T47D (cell line): ENCODE measurements around the gene KDM2B.
A peak's percentile ranks its signal among the peaks of the same experiment; 100 is the strongest.
"Not testable (repeated sequence)": the region's sequence is repeated elsewhere in the genome, so short reads cannot be mapped to it uniquely, and the experiment has no call there.

Source experiments
- DNase-seq, 2 experiments: peaks; one replicate each; pipeline versions ENCODE4 v3.0.0 to v3.0.0-alpha.2; 2011 to 2012; ENCODE audit warnings: low read depth in 1 of 2, low spot score in 1 of 2
- JUND ChIP-seq: IDR thresholded peaks from 2 replicates; pipeline ENCODE4 v1.6.1; 2012; ENCODE audit warnings: low read depth
- in situ Hi-C: cut with HindIII; loops from 2 replicates; pipeline ENCODE4 v1.10.0; 2016; ENCODE audit warnings: low sequenced_read_pairs, low pct_unique_long_range_greater_than_20kb

The KDM2B gene

GRCh38 chr12:121392325-121392716 is 188.5 kb downstream of the KDM2B start:
- in situ Hi-C loops = no loop called here
- no peak for TF ChIP-seq JUND
- DNase-seq = no peak

- in situ Hi-C loops = no loop called here
- peak in 1 of 2 experiments; percentile 12 for DNase-seq
- TF ChIP-seq JUND = no peak
Observed at GRCh38 chr12:121391619-121392324, 189.1 kb downstream of the KDM2B start.

DNA sequence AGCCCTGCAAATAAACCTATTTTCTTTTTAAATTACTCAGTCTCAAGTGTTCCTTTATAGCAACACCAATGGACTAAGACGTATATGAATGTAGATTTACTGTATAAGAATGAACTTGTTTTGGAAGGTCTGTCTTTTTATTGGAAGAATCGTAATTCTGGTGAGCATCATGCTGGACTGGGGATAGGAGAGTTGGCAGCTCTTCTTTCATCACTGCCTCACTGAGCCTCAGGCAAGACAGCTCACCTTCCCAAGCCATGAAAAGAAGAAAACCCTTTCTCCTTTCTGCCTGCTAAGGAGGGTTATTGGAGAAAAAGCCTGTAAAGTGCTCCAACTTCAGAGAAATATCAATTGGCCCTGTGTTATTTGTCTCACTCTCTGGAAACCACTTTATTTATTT is 190.0 kb downstream of the KDM2B start:
- in situ Hi-C loops = no loop called here
- TF ChIP-seq JUND = no peak
- no peak for DNase-seq

DNA sequence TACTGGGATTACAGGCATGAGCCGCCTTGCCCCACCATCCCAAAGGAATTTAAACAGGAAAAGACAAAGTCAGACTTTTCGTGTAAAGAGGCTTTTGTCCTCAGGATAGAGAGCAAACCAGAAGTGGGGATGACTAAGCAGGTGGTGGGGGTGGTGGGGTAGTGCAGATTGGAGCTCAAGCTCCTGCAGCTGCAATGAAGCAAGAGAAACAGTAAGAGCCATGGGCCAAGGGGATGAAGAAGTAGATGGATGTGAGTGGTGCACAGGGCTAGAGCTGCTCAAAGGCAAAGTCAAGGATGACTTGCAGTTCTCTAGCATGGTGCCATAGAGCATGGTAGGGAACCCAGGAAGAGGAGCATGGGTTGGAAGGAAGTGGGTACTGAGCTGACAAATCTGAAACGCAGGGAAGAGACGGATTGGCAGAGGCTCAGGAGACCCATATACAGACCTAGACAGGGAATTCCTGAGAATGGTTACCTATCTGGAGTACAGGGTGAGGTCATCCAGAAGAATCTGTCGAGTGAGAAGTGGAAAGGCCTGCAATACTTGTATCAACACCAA is 192.3 kb downstream of the KDM2B start:
- in situ Hi-C loops = no loop called here
- DNase-seq = no peak
- TF ChIP-seq JUND = no peak

GRCh38 chr12:121384891-121385290 is 195.9 kb downstream of the KDM2B start:
- not testable (repeated sequence) for DNase-seq

DNA sequence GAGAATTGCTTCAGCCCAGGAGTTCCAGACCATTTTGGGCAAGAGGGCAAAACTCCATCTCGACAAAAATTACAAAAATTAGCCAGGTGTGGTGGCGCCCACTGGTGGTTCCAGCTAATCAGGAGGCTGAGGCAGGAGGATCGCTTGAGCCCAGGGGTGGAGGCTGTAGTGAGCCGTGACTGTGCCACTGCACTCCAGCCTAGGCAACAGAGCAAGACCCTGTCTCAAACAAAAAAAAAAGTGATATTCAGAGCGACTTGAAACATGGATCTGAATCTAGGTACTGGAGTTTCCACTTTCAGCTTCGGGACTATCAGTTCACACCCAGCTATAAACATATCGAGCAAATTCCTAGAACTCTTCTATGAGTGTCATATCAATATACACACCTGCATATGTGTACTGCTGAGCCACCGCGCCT is 197.2 kb downstream of the KDM2B start:
- in situ Hi-C loops = no loop called here
- no peak for DNase-seq
- no peak for TF ChIP-seq JUND

More at GRCh38 chr12:121384891-121385290, 195.9 kb downstream of the KDM2B start:
- in situ Hi-C loops = not testable (repeated sequence)

DNA sequence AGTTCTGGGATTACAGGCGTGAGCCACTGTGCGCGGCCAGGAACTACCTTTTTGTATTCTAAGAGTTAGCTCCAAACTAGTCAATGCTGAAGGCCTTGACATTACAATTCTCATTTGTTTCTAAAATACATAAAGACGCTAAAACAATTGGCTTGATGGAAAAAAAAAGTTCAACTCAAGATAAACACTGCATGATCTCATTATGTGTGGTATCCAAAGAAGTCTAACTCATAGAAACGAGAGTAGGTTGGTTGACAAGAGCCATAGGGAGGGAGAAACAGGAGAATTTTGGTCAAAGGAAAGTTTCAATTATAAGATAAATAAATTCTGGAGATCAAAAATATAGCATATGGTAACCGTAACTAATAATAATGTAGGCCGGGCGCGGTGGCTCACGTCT is 200.9 kb downstream of the KDM2B start:
- no peak for DNase-seq
- no peak for TF ChIP-seq JUND
- in situ Hi-C loops = no loop called here
